AG04449 (cell line): ENCODE measurements around the gene ESF1.
A peak's percentile ranks its signal among the peaks of the same experiment; 100 is the strongest.

ENCODE experiments used
- CTCF ChIA-PET: fragments of 350-600 bp; formaldehyde crosslinking; extraction: SDS; loops from one replicate; lab custom pipeline; 2021; ENCODE audit warnings: antibody characterized with exemption; lab: Yijun Ruan, JAX
- POLR2A ChIA-PET: fragments of 400-600, 350-600 bp; formaldehyde crosslinking; extraction: SDS; loops from one replicate; lab custom pipeline; 2020; ENCODE audit warnings: antibody characterized with exemption, inconsistent platforms; lab: Yijun Ruan, JAX
- DNase-seq: peaks from one replicate; pipeline ENCODE4 v3.0.0-alpha.2; 2010; ENCODE audit warnings: low read depth, low spot score
- H3K4me3 ChIP-seq: 2 replicates; pipeline ENCODE4 v1.5.1; 2011; ENCODE audit warnings: low read depth, mild to moderate bottlenecking, control low read depth, low read length
- TF ChIP-seq, protein P1 (sequence below): IDR thresholded peaks from one replicate; pipeline ENCODE4 v1.5.1; 2011; ENCODE audit warnings: mild to moderate bottlenecking, moderate library complexity, low read length, control low read depth, inconsistent platforms; ENCODE audit not compliant: insufficient read depth; ENCODE audit errors: missing control alignments

ESF1 gene

DNA sequence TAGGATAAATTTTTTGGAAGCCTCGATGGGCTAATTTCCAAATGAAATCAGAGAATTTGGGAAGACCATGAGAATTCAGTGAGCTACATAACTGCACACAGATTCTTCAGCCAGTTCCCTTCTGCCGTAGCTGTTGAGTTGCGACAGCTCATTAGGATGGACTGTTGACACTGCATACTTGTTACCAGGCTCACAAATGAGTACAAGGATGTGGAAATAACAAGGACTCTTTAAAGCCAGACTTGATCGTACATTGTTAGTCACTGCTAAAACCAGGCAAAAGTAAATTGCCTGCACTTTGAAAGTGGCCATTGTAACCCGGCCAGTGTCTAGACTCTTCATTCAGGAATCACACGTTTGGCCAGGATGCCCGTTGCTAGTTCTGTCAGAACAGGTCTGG is 37.2 kb upstream of the ESF1 start:
- DNase-seq: peak; percentile 10
- POLR2A ChIA-PET: no interaction called here
- CTCF ChIA-PET: interaction anchor here (1.2 to 7.1 kb wide), 4 partner anchors 22 to 233 kb away, joined by 3 to 127 read pairs (median 4); no protein-coding TSS in a partner anchor
- H3K4me3 ChIP-seq: no peak overlapping the region
- TF ChIP-seq, protein P1, sequence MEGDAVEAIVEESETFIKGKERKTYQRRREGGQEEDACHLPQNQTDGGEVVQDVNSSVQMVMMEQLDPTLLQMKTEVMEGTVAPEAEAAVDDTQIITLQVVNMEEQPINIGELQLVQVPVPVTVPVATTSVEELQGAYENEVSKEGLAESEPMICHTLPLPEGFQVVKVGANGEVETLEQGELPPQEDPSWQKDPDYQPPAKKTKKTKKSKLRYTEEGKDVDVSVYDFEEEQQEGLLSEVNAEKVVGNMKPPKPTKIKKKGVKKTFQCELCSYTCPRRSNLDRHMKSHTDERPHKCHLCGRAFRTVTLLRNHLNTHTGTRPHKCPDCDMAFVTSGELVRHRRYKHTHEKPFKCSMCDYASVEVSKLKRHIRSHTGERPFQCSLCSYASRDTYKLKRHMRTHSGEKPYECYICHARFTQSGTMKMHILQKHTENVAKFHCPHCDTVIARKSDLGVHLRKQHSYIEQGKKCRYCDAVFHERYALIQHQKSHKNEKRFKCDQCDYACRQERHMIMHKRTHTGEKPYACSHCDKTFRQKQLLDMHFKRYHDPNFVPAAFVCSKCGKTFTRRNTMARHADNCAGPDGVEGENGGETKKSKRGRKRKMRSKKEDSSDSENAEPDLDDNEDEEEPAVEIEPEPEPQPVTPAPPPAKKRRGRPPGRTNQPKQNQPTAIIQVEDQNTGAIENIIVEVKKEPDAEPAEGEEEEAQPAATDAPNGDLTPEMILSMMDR: no peak

GRCh38 chr20:13819885-13820645 is 35.3 kb upstream of the ESF1 start:
- H3K4me3 ChIP-seq: no peak overlapping the region
- TF ChIP-seq, protein P1: peak; percentile 22
- ChIA-PET POLR2A (no interaction called here), CTCF (interaction anchor here (0.6 to 7.1 kb wide), 34 partner anchors 10 to 302 kb away, joined by 3 to 127 read pairs (median 4); no protein-coding TSS in a partner anchor)
- no peak for DNase-seq

- DNase-seq: no peak
- ChIA-PET CTCF (interaction anchor here (1.3 to 7.1 kb wide), 4 partner anchors 11 to 237 kb away, joined by 4 to 127 read pairs (median 58); no protein-coding TSS in a partner anchor), POLR2A (interaction anchor here (0.6 kb wide), 1 partner anchor 21 kb away, joined by 3 read pairs; no protein-coding TSS in a partner anchor)
- TF ChIP-seq, protein P1: no peak
- no peak overlapping the region for H3K4me3 ChIP-seq
These were observed 32.6 kb upstream of the ESF1 start for GRCh38 chr20:13817342-13817741.

- ChIA-PET POLR2A (interaction anchor here (0.6 kb wide), 1 partner anchor 22 kb away, joined by 3 read pairs; no protein-coding TSS in a partner anchor), CTCF (interaction anchor here (1.6 to 7.1 kb wide), 4 partner anchors 10 to 238 kb away, joined by 3 to 127 read pairs (median 46); no protein-coding TSS in a partner anchor)
- no peak overlapping the region for H3K4me3 ChIP-seq
- no peak for DNase-seq
- TF ChIP-seq, protein P1: no peak
These were observed 32.0 kb upstream of the ESF1 start for GRCh38 chr20:13816757-13817156.

DNA sequence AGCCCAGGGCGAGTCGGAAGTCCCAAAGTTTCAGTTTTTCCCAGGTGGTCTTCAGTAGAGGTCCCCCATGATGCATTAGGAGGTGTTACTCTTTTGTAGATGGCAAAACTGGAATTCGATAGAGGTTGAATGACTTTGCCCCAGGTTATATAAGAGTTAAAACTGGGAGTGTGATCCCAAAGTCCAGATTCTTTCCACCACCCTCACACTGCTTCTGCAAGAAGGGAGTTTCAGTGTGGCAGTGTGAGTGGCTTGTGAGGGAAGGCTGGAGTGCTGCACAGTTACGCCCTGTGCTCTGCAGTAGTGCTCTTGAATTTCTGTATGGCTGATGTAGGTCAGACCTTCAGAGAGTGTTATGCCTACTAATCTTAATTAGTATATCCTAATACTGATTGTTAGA is 30.0 kb upstream of the ESF1 start:
- POLR2A ChIA-PET: no interaction called here
- H3K4me3 ChIP-seq: no peak overlapping the region
- TF ChIP-seq, protein P1: no peak
- no peak for DNase-seq
- CTCF ChIA-PET: no interaction called here

DNA sequence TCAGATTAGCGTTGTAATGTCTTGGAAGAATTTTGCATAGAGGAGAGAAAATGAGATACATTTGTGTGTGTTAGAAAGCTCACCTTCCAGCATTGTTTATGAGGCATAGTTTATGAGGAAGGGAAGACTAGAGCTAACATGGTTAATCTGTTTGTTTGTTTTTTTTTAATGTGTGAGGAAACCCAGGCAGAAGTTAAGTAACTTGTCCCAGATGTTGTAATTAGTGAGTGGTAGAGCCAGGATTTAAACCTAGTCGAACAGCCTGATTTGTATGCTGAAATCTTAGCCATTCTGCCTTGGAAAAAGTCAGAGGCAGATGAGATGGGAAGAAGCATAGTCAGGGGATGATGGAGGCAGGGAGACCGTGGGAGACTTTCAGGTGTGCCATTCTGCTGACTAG is 29.2 kb upstream of the ESF1 start:
- ChIA-PET POLR2A (no interaction called here), CTCF (interaction anchor here (1.1 to 3.2 kb wide), 2 partner anchors 9 to 240 kb away, joined by 3 to 12 read pairs; no protein-coding TSS in a partner anchor)
- TF ChIP-seq, protein P1: no peak
- H3K4me3 ChIP-seq: no peak overlapping the region
- DNase-seq: no peak
